A172 (cell line): Measurements from ENCODE around the gene ARL6IP4. TPM values are rescaled to one million over a fixed set of nuclear protein-coding genes. Genes with fewer than 3 reads are reported as not detected.
A peak's percentile ranks its signal among the peaks of the same experiment; 100 is the strongest.

ENCODE experiments used
- DNase-seq: peaks from one replicate; pipeline ENCODE4 v3.0.0-alpha.2; 2015; ENCODE audit warnings: low spot score
- total RNA-seq: library from RNA; depleted of rRNA; stranded (reverse); fragments of >200 nt; shearing (Covaris generic); gene quantifications from 2 replicates; pipeline ENCODE4 v1.2.3, GENCODE V29; 2014; rRNA removed

ARL6IP4 gene
- total RNA-seq, result 228 and 284 TPM in 2 replicates

GRCh38 chr12:122980183-122981035 lies at the start of gene ARL6IP4:
Gene ARL6IP4 (plus strand): TSS chr12:122980681. CDS start chr12:122981140, 459 bp downstream.
- no peak for DNase-seq

GRCh38 chr12:122932207-122932606 lies 48.3 kb upstream of the ARL6IP4 start:
- DNase-seq, result no peak

DNA sequence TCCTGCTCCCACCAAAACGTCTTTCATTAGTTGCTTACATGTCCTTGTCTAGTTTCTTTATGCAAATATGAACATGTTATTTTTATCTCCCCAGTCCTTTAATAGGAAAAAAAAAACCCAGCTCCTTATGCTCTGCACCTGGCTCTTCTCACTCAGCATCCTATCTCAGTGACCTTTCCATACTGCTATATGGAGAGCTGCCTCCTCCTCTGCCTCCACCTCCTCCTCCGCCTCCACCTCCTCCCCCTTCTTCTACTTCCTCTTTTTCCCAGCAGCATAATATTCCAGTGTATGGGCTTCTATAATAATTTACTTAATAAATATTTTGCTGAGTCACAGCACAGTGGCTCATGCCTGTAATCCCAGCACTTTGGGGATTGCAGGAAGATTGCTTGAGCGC lies 45.8 kb upstream of the ARL6IP4 start:
- no peak for DNase-seq

DNA sequence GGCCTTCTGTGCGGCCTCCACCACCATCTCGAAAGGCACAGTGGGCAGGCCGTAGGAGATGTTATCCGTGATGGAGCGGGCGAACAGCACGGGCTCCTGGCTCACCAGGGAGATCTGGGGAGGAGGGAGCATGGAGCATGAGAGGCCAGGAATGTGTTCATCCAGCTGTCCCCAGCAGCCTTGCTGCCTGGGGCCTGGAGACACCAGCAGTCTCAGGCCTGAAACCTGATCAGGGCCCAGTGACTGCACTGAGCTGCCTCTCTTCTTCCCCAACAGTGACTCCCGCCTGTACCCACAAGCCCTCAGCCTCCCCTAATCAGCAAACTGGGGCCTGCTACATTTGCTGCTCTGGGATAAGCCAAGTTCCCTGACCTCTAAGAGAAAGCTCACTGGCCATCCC lies 45.2 kb upstream of the ARL6IP4 start:
- DNase-seq, result no peak

DNA sequence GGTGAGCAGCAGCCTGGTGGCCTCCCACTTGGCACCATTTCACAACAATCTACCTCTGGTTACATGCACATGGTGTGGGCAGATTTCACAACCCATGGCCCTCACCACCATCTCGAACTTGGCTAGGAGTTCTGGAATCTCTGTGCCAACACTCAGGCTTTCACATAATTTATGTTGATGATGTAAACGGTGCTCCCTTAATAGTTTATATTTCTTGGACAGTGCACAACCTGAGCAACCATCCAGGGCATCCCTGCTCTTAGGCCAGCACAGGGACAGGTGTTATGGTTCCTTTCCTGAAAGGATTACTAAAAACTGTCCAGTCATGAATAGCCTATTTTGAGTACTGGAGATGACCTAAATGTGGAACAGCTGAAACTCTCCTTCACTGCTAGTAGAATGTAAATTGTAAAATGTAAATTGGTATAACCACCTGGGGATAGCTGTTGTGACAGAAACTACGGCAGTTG lies 42.8 kb upstream of the ARL6IP4 start:
- DNase-seq, result no peak

DNA sequence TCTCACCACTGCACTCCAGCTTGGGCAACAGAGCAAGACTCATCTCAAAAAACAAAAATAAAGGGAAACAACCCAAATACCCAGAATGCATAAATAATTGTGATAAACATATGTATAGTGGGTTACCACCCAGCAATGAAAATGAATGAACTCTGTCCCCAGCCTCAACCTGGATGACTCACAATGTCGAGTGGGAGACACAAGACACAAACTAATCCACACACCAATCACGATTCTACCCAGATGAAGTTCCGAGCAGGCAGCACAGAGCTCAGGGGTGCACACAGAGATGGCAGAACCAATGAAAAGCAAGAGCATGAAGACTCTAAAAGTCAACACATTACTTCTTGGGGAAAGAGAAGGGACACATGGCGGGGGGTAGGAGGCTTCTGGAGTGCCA lies 41.4 kb upstream of the ARL6IP4 start:
- DNase-seq, result no peak

DNA sequence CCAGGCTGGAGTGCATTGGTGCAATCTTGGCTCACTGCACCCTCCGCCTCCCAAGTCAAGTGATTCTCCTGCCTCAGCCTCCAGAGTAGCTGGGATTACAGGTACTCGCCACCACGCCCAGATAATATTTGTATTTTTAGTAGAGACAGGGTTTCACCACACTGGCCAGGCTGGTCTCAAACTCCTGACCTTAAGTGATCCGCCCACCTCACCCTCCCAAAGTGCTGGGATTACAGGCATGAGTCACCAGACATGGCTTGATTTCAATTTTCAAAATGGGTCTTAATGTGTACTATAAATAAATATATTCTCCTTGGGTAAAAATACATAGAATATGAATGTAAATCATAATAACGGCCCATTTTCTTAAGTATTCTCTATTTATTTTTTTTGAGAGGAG lies 39.1 kb upstream of the ARL6IP4 start:
- DNase-seq, result peak; percentile 55

GRCh38 chr12:122942637-122943036 lies 37.8 kb upstream of the ARL6IP4 start:
- peak; percentile 79 for DNase-seq

DNA sequence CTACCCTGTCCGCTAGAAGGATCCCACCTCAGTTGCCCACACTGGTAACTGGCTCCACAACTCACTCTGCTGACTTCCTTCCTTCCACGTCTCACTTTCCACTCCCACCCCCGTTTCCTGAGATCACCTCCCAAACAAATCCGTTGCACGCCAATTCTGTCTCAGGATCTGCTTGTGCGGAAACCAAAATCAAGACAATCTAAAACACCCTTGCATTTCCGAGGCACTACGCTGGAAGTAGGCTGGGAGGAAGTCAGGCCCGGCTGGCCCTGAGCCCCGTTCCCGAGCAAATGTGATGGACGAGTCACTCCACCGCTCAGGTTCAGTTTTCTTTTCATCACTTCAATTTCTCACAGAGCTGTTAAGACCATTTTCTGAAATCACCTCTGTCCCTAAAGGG lies 37.3 kb upstream of the ARL6IP4 start:
- no peak for DNase-seq

DNA sequence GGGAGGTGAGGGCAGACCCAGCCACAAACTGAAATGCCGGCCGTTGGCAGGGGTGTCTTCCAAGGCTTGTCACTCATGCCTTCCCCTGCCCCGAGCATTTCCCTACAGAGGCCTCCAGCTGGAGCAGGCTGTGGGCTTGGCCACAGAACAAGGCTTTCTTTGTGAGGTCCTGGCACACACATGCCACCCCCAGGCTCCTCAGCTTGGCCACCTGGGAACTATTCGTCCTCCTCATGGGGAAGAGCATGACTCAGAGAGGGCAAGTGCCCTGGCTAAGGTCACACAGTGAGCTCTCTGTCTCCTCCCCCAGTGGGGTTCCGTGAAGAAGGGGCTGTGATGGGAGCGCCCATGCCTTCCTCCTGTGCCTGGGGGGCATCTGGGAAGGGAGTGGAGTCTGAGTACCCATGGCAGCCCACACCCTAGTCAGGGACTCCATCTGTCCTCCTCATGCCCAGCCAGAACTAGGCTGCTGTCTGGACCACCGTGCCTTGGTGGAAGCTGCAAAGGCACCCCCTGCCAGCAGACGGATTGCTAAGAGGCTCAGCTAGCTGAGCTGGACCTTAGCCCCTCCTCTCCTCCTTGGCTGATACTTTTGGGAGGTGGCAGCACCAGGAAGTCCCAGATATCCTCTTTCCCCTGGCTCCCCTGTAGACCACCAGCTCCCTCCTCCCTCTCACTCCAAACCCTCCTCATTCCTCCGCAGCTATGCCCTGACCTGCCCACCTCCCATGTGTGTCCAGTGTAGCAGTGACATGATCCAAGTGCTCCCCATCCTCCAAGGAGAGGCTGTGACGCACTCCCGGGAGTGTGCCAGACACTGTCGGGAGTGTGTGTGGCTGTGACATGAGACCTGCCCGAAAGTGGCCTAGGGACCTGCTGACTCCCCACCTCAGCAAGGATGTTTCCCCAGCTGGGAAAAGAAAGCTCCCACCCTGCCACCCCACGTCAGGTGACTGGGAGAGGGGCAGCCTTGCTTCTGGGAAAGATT lies 35.6 kb upstream of the ARL6IP4 start:
- DNase-seq, result peak; percentile 83

GRCh38 chr12:122946690-122947341 lies 33.7 kb upstream of the ARL6IP4 start:
- DNase-seq, result peak; percentile 97

- DNase-seq, result no peak
Observed at GRCh38 chr12:122947352-122947792, 33.1 kb upstream of the ARL6IP4 start.

DNA sequence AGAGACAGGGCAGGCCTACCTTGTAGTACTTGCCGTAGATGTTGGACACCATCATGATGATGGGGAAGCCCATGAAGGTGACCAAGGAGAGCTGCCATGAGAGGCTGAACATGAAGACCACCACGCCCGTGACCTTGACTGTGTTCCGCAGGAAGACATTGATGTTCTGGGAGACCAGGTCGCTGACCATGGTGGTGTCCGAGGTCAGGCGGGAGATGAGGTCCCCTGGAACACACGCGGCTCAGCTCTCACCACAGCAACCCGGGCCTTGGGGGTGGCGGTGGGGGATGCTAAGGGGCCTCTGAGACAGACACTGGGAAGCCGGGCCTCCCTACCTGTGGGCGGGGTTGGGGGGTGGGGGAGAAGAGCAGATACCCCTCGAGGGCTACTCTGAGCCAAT lies 31.9 kb upstream of the ARL6IP4 start:
- DNase-seq, result no peak

- no peak for DNase-seq
Observed at GRCh38 chr12:122949405-122949804, 31.1 kb upstream of the ARL6IP4 start.

DNA sequence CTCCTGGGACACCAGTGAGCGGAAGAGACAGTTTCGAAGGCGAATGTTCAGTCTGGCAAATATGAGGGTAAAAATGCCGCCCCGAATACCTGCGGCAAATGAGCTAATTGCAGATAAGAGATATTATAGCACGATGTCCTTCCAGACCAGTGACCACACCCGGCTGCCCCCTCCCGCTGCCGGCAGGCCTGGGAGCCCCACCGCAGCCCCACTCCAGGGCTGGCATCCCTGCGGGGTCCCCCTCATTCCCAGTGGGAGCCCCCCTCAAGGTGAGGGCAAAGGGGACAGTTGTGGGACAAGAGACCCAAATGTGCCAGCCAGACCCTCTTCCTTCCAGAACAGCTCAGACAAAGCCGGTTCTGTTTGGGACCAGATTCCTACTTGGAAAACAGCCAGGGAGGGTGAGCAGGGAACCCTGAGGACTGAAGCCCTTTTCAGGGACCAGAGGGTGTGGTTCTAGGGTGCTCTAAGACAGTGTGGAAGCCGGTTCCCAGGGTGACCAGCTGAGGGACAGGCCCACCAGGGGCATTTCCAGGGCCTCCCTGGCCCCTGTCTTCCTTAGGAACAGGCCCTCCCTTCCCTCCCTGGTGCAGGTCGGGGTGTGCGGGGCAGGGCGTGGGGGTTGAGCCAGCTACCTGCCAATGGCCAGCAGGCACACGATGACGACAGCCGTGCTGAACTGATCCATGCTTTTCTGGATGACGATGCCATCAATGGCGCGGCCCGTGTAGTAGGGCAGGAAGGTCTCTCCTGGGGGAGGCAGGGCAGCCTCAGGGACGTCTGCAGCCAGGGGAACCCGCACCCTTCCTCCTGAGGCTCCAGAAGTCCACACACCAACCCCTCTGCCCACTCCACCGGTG lies 30.4 kb upstream of the ARL6IP4 start:
- DNase-seq, result no peak

DNA sequence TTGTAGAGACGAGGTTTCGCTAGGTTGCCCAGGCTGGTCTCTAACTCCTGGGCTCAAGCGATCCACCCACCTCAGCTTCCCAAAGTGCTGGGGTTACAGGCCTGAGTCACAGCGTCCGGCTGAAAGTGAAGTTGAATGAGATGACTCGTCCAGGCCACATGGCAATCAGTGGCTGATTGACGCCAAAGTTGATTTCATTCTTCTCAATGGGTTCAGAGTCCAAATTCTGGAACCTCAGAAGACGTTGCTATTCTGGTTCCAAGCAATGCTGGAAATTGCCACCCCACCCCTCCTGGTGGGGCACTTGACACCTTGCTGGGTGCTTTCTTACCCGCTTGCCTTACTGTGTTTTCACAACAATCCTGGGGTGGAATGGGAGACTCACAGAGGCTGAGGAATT lies 29.1 kb upstream of the ARL6IP4 start:
- no peak for DNase-seq

GRCh38 chr12:122951979-122952892 lies 28.2 kb upstream of the ARL6IP4 start:
- DNase-seq, result peak; percentile 64

- DNase-seq, result no peak
Observed at GRCh38 chr12:122955156-122955555, 25.3 kb upstream of the ARL6IP4 start.

DNA sequence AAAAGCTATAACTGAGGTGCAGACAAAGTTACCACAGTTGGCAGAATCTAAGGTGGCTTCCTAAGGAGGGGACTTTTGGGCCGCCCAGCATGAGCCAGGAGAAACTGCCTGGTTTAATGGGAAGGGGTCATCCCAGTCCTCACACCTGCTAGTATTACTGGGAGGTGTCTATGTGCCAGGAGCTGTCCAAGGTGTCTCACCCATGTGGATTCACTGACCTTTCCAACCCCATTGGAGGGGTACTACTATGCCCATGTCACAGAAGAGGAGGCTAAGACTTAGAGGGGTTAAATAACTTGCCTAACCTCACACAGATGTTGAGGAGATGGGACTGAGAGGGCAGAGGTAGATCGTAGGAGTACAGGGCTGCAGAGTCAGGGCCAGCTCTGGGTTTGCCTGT lies 24.4 kb upstream of the ARL6IP4 start:
- DNase-seq, result no peak
